Trophoblast cell (in vitro differentiated cells and primary cell): ENCODE results near the gene MKLN1.

Experiments used
- DNase-seq, 2 donors: peaks; one replicate each; pipeline ENCODE4 v3.0.0-alpha.2; 2016
- H2AFZ ChIP-seq: 2 replicates; pipeline ENCODE4 v1.6.1; 2013; ENCODE audit warnings: low read length, moderate library complexity, mild to moderate bottlenecking; ENCODE audit not compliant: insufficient read depth, poor library complexity
- H2AK5ac ChIP-seq: 2 replicates; pipeline ENCODE4 v1.6.1; 2013; ENCODE audit warnings: mild to moderate bottlenecking, low read length
- H2BK120ac ChIP-seq: 2 replicates; pipeline ENCODE4 v1.6.1; 2013; ENCODE audit warnings: low read length, mild to moderate bottlenecking, moderate library complexity; ENCODE audit not compliant: insufficient read depth, poor library complexity
- H2BK12ac ChIP-seq: 2 replicates; pipeline ENCODE4 v1.6.1; 2013; ENCODE audit warnings: mild to moderate bottlenecking, low read length, moderate library complexity
- H2BK5ac ChIP-seq: 2 replicates; pipeline ENCODE4 v1.6.1; 2013; ENCODE audit warnings: low read length, low read depth, moderate library complexity, mild to moderate bottlenecking; ENCODE audit not compliant: poor library complexity
- H3K14ac ChIP-seq: 2 replicates; pipeline ENCODE4 v1.6.1; 2013; ENCODE audit warnings: mild to moderate bottlenecking, low read length
- H3K18ac ChIP-seq: 2 replicates; pipeline ENCODE4 v1.6.1; 2013; ENCODE audit warnings: mild to moderate bottlenecking, low read length
- H3K23ac ChIP-seq: 2 replicates; pipeline ENCODE4 v1.6.1; 2013; ENCODE audit warnings: low read length
- H3K27ac ChIP-seq: 2 replicates; pipeline ENCODE4 v1.5.1; 2013; ENCODE audit warnings: low read depth, mild to moderate bottlenecking, inconsistent platforms, low read length, moderate library complexity
- H3K27me3 ChIP-seq: 2 replicates; pipeline ENCODE4 v1.6.1; 2013; ENCODE audit warnings: inconsistent platforms, mild to moderate bottlenecking, low read length, moderate library complexity; ENCODE audit not compliant: insufficient read depth
- H3K36me3 ChIP-seq, 2 experiments: 1 replicate in 1 of 2; 2 replicates in 1 of 2; pipeline ENCODE4 v1.6.1; 2013; ENCODE audit warnings: low read length in 2 of 2, mild to moderate bottlenecking in 2 of 2, moderate library complexity in 1 of 2; ENCODE audit not compliant: insufficient read depth in 2 of 2, control insufficient read depth in 1 of 2
- H3K4ac ChIP-seq: 2 replicates; pipeline ENCODE4 v1.6.1; 2013; ENCODE audit warnings: low read depth, mild to moderate bottlenecking, low read length, moderate library complexity
- H3K4me1 ChIP-seq, 2 experiments: 1 replicate in 1 of 2; 2 replicates in 1 of 2; pipeline ENCODE4 v1.6.1; 2013; ENCODE audit warnings: low read length in 2 of 2, mild to moderate bottlenecking in 2 of 2, moderate library complexity in 1 of 2; ENCODE audit not compliant: insufficient read depth in 2 of 2, control insufficient read depth in 1 of 2
- H3K4me2 ChIP-seq: 2 replicates; pipeline ENCODE4 v1.6.1; 2013; ENCODE audit warnings: inconsistent platforms, mild to moderate bottlenecking, low read length, moderate library complexity
- H3K4me3 ChIP-seq: 2 replicates; pipeline ENCODE4 v1.5.1; 2013; ENCODE audit warnings: mild to moderate bottlenecking, low read depth, low read length, inconsistent platforms
- H3K79me1 ChIP-seq: one replicate; pipeline ENCODE4 v1.6.1; 2013; ENCODE audit warnings: low read length
- H3K79me2 ChIP-seq: 2 replicates; pipeline ENCODE4 v1.6.1; 2013; ENCODE audit warnings: low read length, mild to moderate bottlenecking; ENCODE audit not compliant: control insufficient read depth, insufficient read depth, poor library complexity
- H3K9ac ChIP-seq: 2 replicates; pipeline ENCODE4 v1.6.1; 2013; ENCODE audit warnings: mild to moderate bottlenecking, low read length
- H3K9me3 ChIP-seq: 2 replicates; pipeline ENCODE4 v1.6.1; 2013; ENCODE audit warnings: low read depth, mild to moderate bottlenecking, control low read depth, inconsistent platforms, low read length; ENCODE audit not compliant: insufficient read depth
- H4K12ac ChIP-seq: 2 replicates; pipeline ENCODE4 v1.6.1; 2013; ENCODE audit warnings: low read depth, mild to moderate bottlenecking, low read length, moderate library complexity
- H4K8ac ChIP-seq: 2 replicates; pipeline ENCODE4 v1.6.1; 2013; ENCODE audit warnings: low read depth, mild to moderate bottlenecking, low read length, moderate library complexity
- H4K91ac ChIP-seq: one replicate; pipeline ENCODE4 v1.6.1; 2013; ENCODE audit warnings: low read depth, mild to moderate bottlenecking, low read length, moderate library complexity
- WGBS: extraction: QIAGEN DNeasy Blood & Tissue Kit; methylation state at CpG from one replicate; pipeline ENCODE4 v1.1.7; 2013; ENCODE audit warnings: missing lambda C conversion rate; ENCODE audit not compliant: insufficient read length, insufficient coverage; ENCODE audit errors: extremely low coverage; 5-methylcytosine and 5-hydroxymethylcytosine counted together

The MKLN1 gene

GRCh38 chr7:131300572-131301466, 26.9 kb upstream of the MKLN1 start:
- H3K4me1 ChIP-seq: no peaks in the 10 kb centered on the region
- no peak overlapping the region for H3K18ac ChIP-seq
- no peak overlapping the region for H4K8ac ChIP-seq
- no peak overlapping the region for H2BK5ac ChIP-seq
- no peaks in the 10 kb centered on the region for H3K27me3 ChIP-seq
- peak; percentile 87 to 93 for DNase-seq
- H2BK12ac ChIP-seq: no peak overlapping the region
- no peak overlapping the region for H3K27ac ChIP-seq
- no peak overlapping the region for H3K14ac ChIP-seq
- H3K36me3 ChIP-seq: no peaks in the 10 kb centered on the region
- H3K4me3 ChIP-seq: no peak overlapping the region
- no peaks in the 10 kb centered on the region for H3K79me1 ChIP-seq
- H3K4me2 ChIP-seq: no peak overlapping the region
- H3K79me2 ChIP-seq: no peaks in the 10 kb centered on the region
- H2AK5ac ChIP-seq: no peak overlapping the region
- no peak overlapping the region for H4K91ac ChIP-seq
- H3K9me3 ChIP-seq: no peaks in the 10 kb centered on the region
- no peak overlapping the region for H2AFZ ChIP-seq
- no peak overlapping the region for H4K12ac ChIP-seq
- no peak overlapping the region for H3K9ac ChIP-seq
- H3K23ac ChIP-seq: no peak overlapping the region
- H3K4ac ChIP-seq: no peak overlapping the region
- WGBS: no CpG with 5 or more reads among the region's 8 CpGs
- no peak overlapping the region for H2BK120ac ChIP-seq

GRCh38 chr7:131302446-131302845, 25.2 kb upstream of the MKLN1 start:
- Histone ChIP-seq H3K9me3 (peaks cover 6% of the 10 kb centered on the region), H3K79me2 (no peaks in the 10 kb centered on the region)
- no CpG with 5 or more reads among the region's 4 CpGs for WGBS

GRCh38 chr7:131302876-131303707, 24.6 kb upstream of the MKLN1 start:
- no peak overlapping the region for H3K18ac ChIP-seq
- H4K8ac ChIP-seq: no peak overlapping the region
- H3K14ac ChIP-seq: no peak overlapping the region
- no peak overlapping the region for H2BK12ac ChIP-seq
- no peak overlapping the region for H4K91ac ChIP-seq
- H4K12ac ChIP-seq: no peak overlapping the region
- no peaks in the 10 kb centered on the region for H3K27me3 ChIP-seq
- no peak overlapping the region for H2AFZ ChIP-seq
- H3K79me2 ChIP-seq: no peaks in the 10 kb centered on the region
- no peak overlapping the region for H3K4me2 ChIP-seq
- no peak overlapping the region for H2BK120ac ChIP-seq
- no peak overlapping the region for H3K9ac ChIP-seq
- no peak overlapping the region for H3K4ac ChIP-seq
- H3K9me3 ChIP-seq: peaks cover 6% of the 10 kb centered on the region
- no peak overlapping the region for H3K4me3 ChIP-seq
- H2AK5ac ChIP-seq: no peak overlapping the region
- no peaks in the 10 kb centered on the region for H3K4me1 ChIP-seq
- WGBS: no CpG with 5 or more reads among the region's 8 CpGs
- no peak overlapping the region for H2BK5ac ChIP-seq
- H3K27ac ChIP-seq: no peak overlapping the region
- no peaks in the 10 kb centered on the region for H3K79me1 ChIP-seq
- no peaks in the 10 kb centered on the region for H3K36me3 ChIP-seq
- no peak overlapping the region for H3K23ac ChIP-seq
- DNase-seq: peak; percentile 42 to 63

More at GRCh38 chr7:131302446-131302845, 25.2 kb upstream of the MKLN1 start:
- Histone ChIP-seq H2BK5ac (no peak overlapping the region), H2AK5ac (no peak overlapping the region), H4K12ac (no peak overlapping the region), H3K4me1 (no peaks in the 10 kb centered on the region), H3K4me3 (no peak overlapping the region), H3K27me3 (no peaks in the 10 kb centered on the region), H3K36me3 (no peaks in the 10 kb centered on the region), H2BK120ac (no peak overlapping the region), H2BK12ac (no peak overlapping the region), H3K79me1 (no peaks in the 10 kb centered on the region), H4K91ac (no peak overlapping the region), H3K4me2 (no peak overlapping the region), H4K8ac (no peak overlapping the region), H3K18ac (no peak overlapping the region), H3K27ac (no peak overlapping the region), H3K4ac (no peak overlapping the region), H3K9ac (no peak overlapping the region), H3K23ac (no peak overlapping the region), H2AFZ (no peak overlapping the region), H3K14ac (no peak overlapping the region)
- no peak for DNase-seq

GRCh38 chr7:131305152-131305551, 22.5 kb upstream of the MKLN1 start:
- Histone ChIP-seq H3K4me2 (no peak overlapping the region), H3K79me1 (no peaks in the 10 kb centered on the region), H3K14ac (no peak overlapping the region), H3K4ac (no peak overlapping the region), H2AK5ac (no peak overlapping the region), H4K12ac (no peak overlapping the region), H3K23ac (no peak overlapping the region), H3K27ac (no peak overlapping the region), H3K27me3 (no peaks in the 10 kb centered on the region), H3K9ac (no peak overlapping the region), H4K8ac (no peak overlapping the region), H2BK12ac (no peak overlapping the region), H3K9me3 (peaks cover 6% of the 10 kb centered on the region), H3K4me3 (no peak overlapping the region), H2BK120ac (no peak overlapping the region), H3K79me2 (no peaks in the 10 kb centered on the region), H2AFZ (no peak overlapping the region), H3K18ac (no peak overlapping the region), H4K91ac (no peak overlapping the region), H2BK5ac (no peak overlapping the region), H3K4me1 (no peaks in the 10 kb centered on the region), H3K36me3 (no peaks in the 10 kb centered on the region)
- no peak for DNase-seq
